ENCODE data around the gene CAPN9.

- TF ChIP-seq CTCF (IDR thresholded peaks at IDR 0.05) (no peak), ZFX (IDR thresholded peaks at IDR 0.05; ENCODE audit: borderline replicate concordance) (no peak)
Measured at GRCh38 chr1:230761443-230762167, 14.4 kb downstream of the CAPN9 start.

Measured in 22Rv1 (cell line).